GM03348 (cell line): ENCODE results near the gene DARS2.

Source experiments
- DNase-seq: peaks from one replicate; pipeline ENCODE4 v3.0.0; 2012; ENCODE audit warnings: low spot score

The DARS2 gene

DNA sequence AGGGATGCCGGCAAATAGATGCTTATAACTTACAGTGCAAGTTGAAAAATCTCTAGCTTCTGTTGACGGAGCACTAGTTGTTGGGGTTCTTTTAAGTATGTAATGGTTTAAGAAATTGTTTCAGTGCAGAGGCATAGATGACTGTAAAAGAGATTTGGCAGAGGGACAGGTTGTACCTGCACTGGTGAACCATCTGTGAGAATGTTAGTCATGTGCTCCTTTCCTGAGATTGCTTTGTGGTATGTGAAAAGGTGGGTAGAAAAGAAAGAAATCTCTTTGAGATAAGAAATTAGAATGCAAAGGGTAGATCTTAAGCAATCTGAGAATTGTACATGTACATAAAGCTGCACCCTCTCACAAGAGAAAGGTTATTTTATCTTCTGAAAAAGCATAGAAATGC lies 63.2 kb downstream of the DARS2 start:
- DNase-seq, result no peak

DNA sequence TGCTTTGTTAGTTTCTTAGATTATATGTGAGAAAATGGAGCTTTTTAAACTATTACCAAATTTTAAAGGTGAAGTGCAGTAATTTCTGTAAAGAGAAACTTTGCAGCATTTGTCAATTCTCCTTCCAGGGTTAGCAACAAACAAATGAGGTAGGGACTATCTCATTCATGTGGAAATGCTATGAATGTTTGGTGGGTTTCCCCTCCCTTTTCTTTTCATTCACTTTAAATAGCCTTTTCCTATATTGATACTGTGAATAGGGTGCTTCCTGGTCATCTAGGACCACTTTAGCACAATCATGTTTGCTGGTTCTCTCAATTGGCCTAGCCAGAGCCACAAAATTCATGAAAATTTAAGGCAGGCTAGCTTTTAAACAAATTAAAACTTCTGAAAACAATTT lies 64.3 kb downstream of the DARS2 start:
- DNase-seq, result no peak

DNA sequence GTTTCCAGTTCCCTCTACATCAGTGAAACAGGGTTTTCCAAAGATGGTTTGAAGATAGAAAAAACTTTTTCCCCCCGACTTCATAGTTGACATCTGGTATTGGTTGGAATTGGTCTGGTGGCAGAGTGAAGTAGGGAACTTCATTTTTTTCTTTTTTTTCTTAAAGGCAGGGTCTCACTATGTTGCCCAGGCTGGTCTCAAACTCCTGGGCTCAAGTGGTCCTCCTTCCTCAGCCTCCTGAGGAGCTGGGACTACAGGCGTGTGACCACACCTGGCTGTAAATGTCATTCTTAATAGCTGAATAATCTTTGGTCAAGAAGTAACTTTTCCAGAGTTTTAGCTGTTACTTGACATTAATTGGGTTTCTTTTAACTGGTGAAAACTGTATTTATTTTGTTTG lies 65.4 kb downstream of the DARS2 start:
- DNase-seq, result no peak

DNA sequence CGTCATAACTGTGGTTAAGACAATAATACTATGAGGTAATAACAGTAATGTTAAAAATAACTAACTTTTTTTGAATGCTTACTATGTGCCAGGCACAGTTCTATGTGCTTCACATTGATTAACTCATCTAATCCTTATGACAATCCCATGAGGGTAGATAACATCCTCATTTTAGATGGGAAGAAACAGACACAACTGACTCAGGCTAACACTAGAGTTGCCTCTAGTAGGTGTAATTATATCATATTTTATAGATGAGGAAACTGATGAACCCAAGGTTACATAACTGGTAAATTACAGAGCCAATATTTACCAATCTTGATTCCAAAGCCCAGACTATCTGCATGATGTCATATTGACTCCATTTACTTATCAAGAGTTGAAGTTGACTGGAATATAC lies 69.1 kb downstream of the DARS2 start:
- DNase-seq, result no peak

DNA sequence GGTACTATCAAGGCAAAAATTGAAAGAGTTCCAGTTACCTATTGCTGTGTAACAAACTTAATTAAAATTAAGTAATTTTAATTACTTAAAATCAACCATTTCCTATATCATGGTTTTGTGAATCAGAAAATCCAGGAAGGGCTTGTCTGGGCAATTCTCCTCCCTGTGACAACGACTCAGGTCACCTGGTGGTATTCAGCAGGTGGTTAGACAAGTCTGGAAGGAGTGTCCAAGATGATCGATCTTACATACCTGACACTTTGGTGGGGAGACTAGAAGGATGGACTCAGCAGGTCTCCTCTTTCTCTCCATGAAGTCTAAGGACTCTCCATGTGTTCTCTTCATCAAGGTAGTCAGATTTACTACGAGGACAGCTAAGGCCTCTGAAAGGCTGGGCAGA lies 69.7 kb downstream of the DARS2 start:
- no peak for DNase-seq

DNA sequence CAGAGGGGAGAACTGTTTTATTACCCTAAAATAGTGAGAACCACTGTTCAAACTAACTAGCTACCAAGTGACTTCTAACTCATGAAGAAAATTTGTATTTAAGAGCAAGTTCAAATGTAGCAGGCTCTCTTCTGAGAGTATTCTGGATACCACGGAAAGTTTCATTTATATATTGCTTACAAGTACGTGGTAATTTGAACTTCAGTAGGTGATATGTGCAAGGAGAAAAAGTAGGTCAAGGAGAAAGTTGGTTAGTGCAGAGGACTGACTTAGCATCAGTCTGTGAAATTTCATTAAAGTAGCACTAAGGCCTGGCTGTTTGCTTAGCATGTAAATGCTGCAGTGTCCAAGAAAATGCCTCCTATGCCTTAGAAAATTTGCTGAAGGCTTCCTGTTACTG lies 76.0 kb downstream of the DARS2 start:
- DNase-seq, result no peak

DNA sequence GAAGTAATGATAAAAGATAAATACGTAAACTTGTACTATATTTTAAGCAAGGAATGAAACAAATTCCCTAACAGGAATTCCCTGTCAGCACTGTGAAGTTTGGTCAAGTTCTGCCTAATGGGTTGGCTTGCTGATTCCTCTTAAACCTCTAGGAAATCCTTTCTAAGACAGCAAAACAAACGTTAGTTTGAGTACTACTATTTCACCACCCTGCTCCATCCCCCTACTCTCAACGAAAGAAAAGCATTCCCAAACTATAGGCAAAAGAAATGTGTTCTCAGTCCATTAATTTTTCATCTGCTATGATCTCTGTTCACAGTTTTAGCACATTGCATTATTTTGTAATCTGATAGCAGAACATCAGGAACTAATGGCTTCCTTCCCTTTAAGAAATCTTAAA lies 76.5 kb downstream of the DARS2 start:
- no peak for DNase-seq

DNA sequence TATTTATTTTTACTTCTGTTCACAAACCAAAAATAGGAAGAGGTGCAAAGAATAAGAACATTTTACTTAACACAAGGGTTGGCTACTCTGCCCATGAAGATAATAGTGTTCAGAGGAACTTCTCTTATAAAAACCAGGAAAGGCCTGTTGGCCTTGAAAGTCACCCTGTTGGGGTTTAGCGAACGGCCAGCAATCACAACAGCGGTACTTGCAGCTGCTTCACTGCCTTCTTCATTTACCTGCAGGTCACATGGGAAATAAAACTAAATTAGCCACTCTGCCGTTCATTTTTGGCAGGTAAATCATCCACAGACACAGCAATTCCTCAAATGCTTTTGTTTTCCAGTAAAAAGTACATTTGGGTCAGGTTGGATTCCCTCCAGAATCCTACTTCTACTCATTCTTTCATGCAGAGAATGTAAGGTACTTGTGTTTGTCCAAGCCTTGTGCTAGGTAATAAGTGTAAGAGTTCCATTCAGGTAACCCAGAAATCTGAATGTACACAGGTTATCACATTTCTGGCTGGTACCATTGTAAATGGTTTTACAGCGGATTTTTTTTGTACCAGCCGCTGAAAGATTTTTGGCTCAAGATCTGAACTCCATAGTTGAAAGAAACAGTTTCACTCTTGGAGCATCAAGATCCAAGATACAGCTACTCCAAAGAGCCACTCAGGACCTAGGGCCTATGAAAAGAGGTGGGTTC lies 79.5 kb downstream of the DARS2 start:
- no peak for DNase-seq
